IMR-90 (cell line): Measurements from ENCODE around the gene OSBPL1A. TPM values are rescaled to one million over a fixed set of nuclear protein-coding genes. Genes with fewer than 3 reads are reported as not detected.

Experiments
- ATAC-seq: fragments of 200-7000 bp; cut with Tn5 transposase; 2 replicates; pipeline ENCODE4 v1.9.1; 2020; ENCODE audit warnings: low read depth, mild to moderate bottlenecking, moderate library complexity
- BruUV-seq: library from RNA; stranded (reverse); fragments of 400-500 nt; replicated peaks from 2 replicates; lab custom pipeline; 2021; lab: Mats Ljungman, UMichigan
- CTCF ChIA-PET: fragments of 300-600 bp; formaldehyde crosslinking; extraction: SDS; loops from one replicate; lab custom pipeline; 2021; ENCODE audit warnings: antibody characterized with exemption; lab: Yijun Ruan, JAX
- POLR2A ChIA-PET: fragments of 300-600 bp; sonication (Branson Sonifier 250); formaldehyde crosslinking; loops from one replicate; lab custom pipeline; 2022; ENCODE audit warnings: antibody characterized with exemption; ENCODE audit not compliant: unreplicated experiment; lab: Charles Lee
- DNase-seq: peaks from one replicate; pipeline ENCODE4 v3.0.0; 2013
- H2AFZ ChIP-seq: replicated peaks from 2 replicates; pipeline ENCODE3; 2013; ENCODE audit warnings: low read length, mild to moderate bottlenecking; ENCODE audit not compliant: poor library complexity
- H2AK5ac ChIP-seq: 2 replicates; pipeline ENCODE4 v1.6.1; 2013; ENCODE audit warnings: low read depth, low read length, inconsistent platforms
- H2AK9ac ChIP-seq: replicated peaks from 2 replicates; pipeline ENCODE3; 2013; ENCODE audit warnings: mild to moderate bottlenecking, low read depth, low read length, moderate library complexity; ENCODE audit not compliant: poor library complexity
- H2BK120ac ChIP-seq: 2 replicates; pipeline ENCODE4 v1.6.1; 2013; ENCODE audit warnings: low read depth, low read length, inconsistent platforms
- H2BK15ac ChIP-seq: 3 replicates; pipeline ENCODE4 v1.6.1; 2013; ENCODE audit warnings: low read depth, low read length, inconsistent platforms
- H2BK20ac ChIP-seq: 2 replicates; pipeline ENCODE4 v1.6.1; 2013; ENCODE audit warnings: low read depth, mild to moderate bottlenecking, inconsistent platforms, low read length, moderate library complexity
- H2BK5ac ChIP-seq: 2 replicates; pipeline ENCODE4 v1.6.1; 2013; ENCODE audit warnings: mild to moderate bottlenecking, low read depth, low read length, inconsistent platforms; ENCODE audit not compliant: poor library complexity, severe bottlenecking
- H3K14ac ChIP-seq: replicated peaks from 2 replicates; pipeline ENCODE4 v1.6.1; 2013; ENCODE audit warnings: low read depth, low read length, inconsistent platforms
- H3K18ac ChIP-seq: 2 replicates; pipeline ENCODE4 v1.6.1; 2013; ENCODE audit warnings: low read depth, low read length, control low read depth
- H3K23ac ChIP-seq: 2 replicates; pipeline ENCODE4 v1.6.1; 2013; ENCODE audit warnings: low read depth, low read length, inconsistent platforms
- H3K27ac ChIP-seq: 2 replicates; pipeline ENCODE4 v1.5.1; 2013; ENCODE audit warnings: mild to moderate bottlenecking, control low read depth, low read length; ENCODE audit not compliant: insufficient read depth
- H3K27me3 ChIP-seq: 2 replicates; pipeline ENCODE4 v1.6.1; 2013; ENCODE audit warnings: low read length; ENCODE audit not compliant: control insufficient read depth, insufficient read depth
- H3K36me3 ChIP-seq: 2 replicates; pipeline ENCODE4 v1.6.1; 2013; ENCODE audit warnings: low read length, mixed read lengths; ENCODE audit not compliant: control insufficient read depth, insufficient read depth
- H3K4ac ChIP-seq: 2 replicates; pipeline ENCODE4 v1.6.1; 2013; ENCODE audit warnings: low read depth, low read length, inconsistent platforms
- H3K4me1 ChIP-seq: 2 replicates; pipeline ENCODE4 v1.6.1; 2013; ENCODE audit warnings: low read length, mixed read lengths; ENCODE audit not compliant: control insufficient read depth, insufficient read depth
- H3K4me2 ChIP-seq: 2 replicates; pipeline ENCODE4 v1.6.1; 2013; ENCODE audit warnings: low read depth, mild to moderate bottlenecking, control low read depth, low read length, moderate library complexity
- H3K4me3 ChIP-seq: 2 replicates; pipeline ENCODE4 v1.5.1; 2013; ENCODE audit warnings: low read depth, mild to moderate bottlenecking, control low read depth, low read length, moderate library complexity; ENCODE audit not compliant: insufficient read depth
- H3K56ac ChIP-seq: 2 replicates; pipeline ENCODE4 v1.6.1; 2013; ENCODE audit warnings: low read length, inconsistent platforms; ENCODE audit not compliant: insufficient read depth; ENCODE audit errors: extremely low read depth
- H3K79me1 ChIP-seq, 2 experiments: 2 replicates each; pipeline ENCODE4 v1.6.1; 2013; ENCODE audit warnings: low read length in 2 of 2, inconsistent platforms in 1 of 2, low read depth in 1 of 2
- H3K9ac ChIP-seq: 2 replicates; pipeline ENCODE4 v1.6.1; 2013; ENCODE audit warnings: low read depth, low read length, control low read depth
- H3K9me1 ChIP-seq: 2 replicates; pipeline ENCODE4 v1.6.1; 2013; ENCODE audit warnings: low read length, inconsistent platforms; ENCODE audit not compliant: insufficient read depth
- H3K9me3 ChIP-seq: 2 replicates; pipeline ENCODE4 v1.6.1; 2013; ENCODE audit warnings: low read length; ENCODE audit not compliant: control insufficient read depth, insufficient read depth
- H4K20me1 ChIP-seq: 2 replicates; pipeline ENCODE4 v1.6.1; 2013; ENCODE audit warnings: low read length, inconsistent platforms; ENCODE audit not compliant: insufficient read depth
- H4K5ac ChIP-seq: 2 replicates; pipeline ENCODE4 v1.6.1; 2013; ENCODE audit warnings: mild to moderate bottlenecking, low read depth, low read length, control low read depth
- H4K8ac ChIP-seq, 2 experiments: 2 replicates each; pipeline ENCODE4 v1.6.1; 2013; ENCODE audit warnings: low read depth in 2 of 2, low read length in 2 of 2, control low read depth in 1 of 2, inconsistent platforms in 1 of 2
- H4K91ac ChIP-seq: 2 replicates; pipeline ENCODE4 v1.6.1; 2013; ENCODE audit warnings: low read depth, low read length, inconsistent platforms; ENCODE audit not compliant: insufficient read depth
- CHD1 ChIP-seq: IDR thresholded peaks from 2 replicates; pipeline ENCODE4 v1.6.1; 2012; ENCODE audit warnings: low read depth, low read length, improper control_type of control experiment
- CTCF ChIP-seq: conservative IDR thresholded peaks from 2 replicates; pipeline ENCODE4 v1.5.1; 2012; ENCODE audit warnings: mild to moderate bottlenecking, low read depth, low read length, improper control_type of control experiment
- FOS ChIP-seq: fragments of 150-350 bp; IDR thresholded peaks from 2 replicates; pipeline ENCODE4 v1.6.1; 2016; ENCODE audit warnings: low read depth, low read length
- MAFK ChIP-seq: IDR thresholded peaks from 2 replicates; pipeline ENCODE4 v1.6.1; 2012; ENCODE audit warnings: low read depth, low read length, improper control_type of control experiment
- MXI1 ChIP-seq: IDR thresholded peaks from 2 replicates; pipeline ENCODE4 v1.6.1; 2012; ENCODE audit warnings: low read depth, mild to moderate bottlenecking, low read length, moderate library complexity, borderline replicate concordance
- WGBS, 2 experiments: methylation state at CpG; one replicate each; pipeline versions ENCODE4 v1.1.5 to v1.1.7; 2013; ENCODE audit warnings: missing lambda C conversion rate in 2 of 2; ENCODE audit not compliant: insufficient read length in 1 of 2; ENCODE audit errors: extremely low coverage in 2 of 2; 5-methylcytosine and 5-hydroxymethylcytosine counted together
- dilution Hi-C: fragments of 300-500 bp; cut with HindIII; formaldehyde crosslinking; loops from one replicate; pipeline ENCODE4 v1.14.3; 2018; ENCODE audit warnings: low sequenced_read_pairs; ENCODE audit not compliant: unreplicated experiment
- in situ Hi-C: fragments of 300-500 bp; cut with MboI; formaldehyde crosslinking; loops from 3 replicates; pipeline ENCODE4 v1.14.3; 2019; ENCODE audit warnings: low sequenced_read_pairs, inconsistent platforms, mixed read lengths
- intact Hi-C: fragments of 100-400 bp; cut with micrococcal nuclease; formaldehyde crosslinking; loops from 2 replicates; pipeline ENCODE4 v1.10.0; 2022
- polyA plus RNA-seq, 3 experiments: library from polyadenylated mRNA; depleted of rRNA; stranded (reverse); fragments of >200 nt; gene quantifications; 2 replicates each; pipeline ENCODE4 v1.2.3, GENCODE V29; 2012; ENCODE audit warnings: low replicate concordance in 1 of 3
- total RNA-seq: library from RNA; depleted of rRNA; stranded (reverse); fragments of >200 nt; gene quantifications from 2 replicates; pipeline ENCODE4 v1.2.3, GENCODE V29; 2012

Gene OSBPL1A
- total and polyA plus RNA-seq, 2 of the 4 experiments (the other 2 are of a cell fraction): 29.4 to 70.4 TPM

GRCh38 chr18:24381126-24381525, 16.5 kb downstream of the OSBPL1A start:
- DNase-seq: no peak
- Histone ChIP-seq H3K18ac (no peak overlapping the region), H2AFZ (no peak overlapping the region), H3K9me1 (peaks cover 6% of the 10 kb centered on the region), H2AK5ac (no peak overlapping the region), H3K56ac (no peak overlapping the region), H3K23ac (no peak overlapping the region), H2BK5ac (no peak overlapping the region), H2BK15ac (no peak overlapping the region), H3K9ac (no peak overlapping the region), H2AK9ac (no peak overlapping the region), H4K91ac (no peak overlapping the region), H2BK20ac (no peak overlapping the region), H3K27me3 (no peaks in the 10 kb centered on the region), H4K5ac (no peak overlapping the region), H2BK120ac (no peak overlapping the region), H3K79me1 (peaks cover 0 to 9% of the 10 kb centered on the region in 2 experiments; a peak in 1 of 4 replicates), H4K20me1 (no peaks in the 10 kb centered on the region), H3K4me3 (no peak overlapping the region), H3K4me2 (no peak overlapping the region), H3K27ac (no peak overlapping the region), H3K36me3 (no peaks in the 10 kb centered on the region; the same call in 1 of the 2 replicates), H3K14ac (0 out of 2 replicates have a peak overlapping the region, but pooled peaks have one; percentile 32), H4K8ac (no peak overlapping the region), H3K4me1 (peaks cover 1% of the 10 kb centered on the region; the same call in 1 of the 2 replicates), H3K4ac (no peak overlapping the region), H3K9me3 (no peaks in the 10 kb centered on the region)
- ChIA-PET CTCF (no interaction called here), POLR2A (no interaction called here)
- WGBS, 2 experiments: 100% methylated on average over 1 of the region's 1 CpG; no CpG with 5 or more reads in 1 of the 2 experiments
- no peak for ATAC-seq
- intact Hi-C loops (no loop called here), dilution Hi-C loops (no loop called here), in situ Hi-C loops (no loop called here)
- BruUV-seq: no TSS peak
- TF ChIP-seq MXI1 (no peak), CHD1 (no peak), FOS (no peak), CTCF (no peak), MAFK (no peak)
